Coronary artery (tissue), 2 donors: ENCODE results near the gene AGTR1.

Experiments used
- DNase-seq: peaks from one replicate; pipeline ENCODE4 v3.0.0-alpha.2; 2017; ENCODE audit warnings: low spot score
- H3K27ac ChIP-seq, 2 donors: fragments of 200-600 bp; sonication (generic); one replicate each; pipeline ENCODE4 v1.5.1; 2016 to 2019
- H3K4me3 ChIP-seq: fragments of 200-600 bp; sonication (generic); 2 replicates; pipeline ENCODE4 v1.5.1; 2016; ENCODE audit warnings: mild to moderate bottlenecking, moderate library complexity
- TF ChIP-seq, protein P1 (sequence below): fragments of 200-600 bp; sonication (generic); IDR thresholded peaks from one replicate; pipeline ENCODE4 v1.5.1; 2019; ENCODE audit warnings: antibody characterized with exemption

AGTR1 gene

GRCh38 chr3:148680289-148680688 is 17.4 kb upstream of the AGTR1 start:
- no peak overlapping the region for H3K27ac ChIP-seq
- TF ChIP-seq, protein P1, sequence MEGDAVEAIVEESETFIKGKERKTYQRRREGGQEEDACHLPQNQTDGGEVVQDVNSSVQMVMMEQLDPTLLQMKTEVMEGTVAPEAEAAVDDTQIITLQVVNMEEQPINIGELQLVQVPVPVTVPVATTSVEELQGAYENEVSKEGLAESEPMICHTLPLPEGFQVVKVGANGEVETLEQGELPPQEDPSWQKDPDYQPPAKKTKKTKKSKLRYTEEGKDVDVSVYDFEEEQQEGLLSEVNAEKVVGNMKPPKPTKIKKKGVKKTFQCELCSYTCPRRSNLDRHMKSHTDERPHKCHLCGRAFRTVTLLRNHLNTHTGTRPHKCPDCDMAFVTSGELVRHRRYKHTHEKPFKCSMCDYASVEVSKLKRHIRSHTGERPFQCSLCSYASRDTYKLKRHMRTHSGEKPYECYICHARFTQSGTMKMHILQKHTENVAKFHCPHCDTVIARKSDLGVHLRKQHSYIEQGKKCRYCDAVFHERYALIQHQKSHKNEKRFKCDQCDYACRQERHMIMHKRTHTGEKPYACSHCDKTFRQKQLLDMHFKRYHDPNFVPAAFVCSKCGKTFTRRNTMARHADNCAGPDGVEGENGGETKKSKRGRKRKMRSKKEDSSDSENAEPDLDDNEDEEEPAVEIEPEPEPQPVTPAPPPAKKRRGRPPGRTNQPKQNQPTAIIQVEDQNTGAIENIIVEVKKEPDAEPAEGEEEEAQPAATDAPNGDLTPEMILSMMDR = no peak
- DNase-seq = no peak
- H3K4me3 ChIP-seq = no peak overlapping the region

- Histone ChIP-seq H3K27ac (no peak overlapping the region), H3K4me3 (no peak overlapping the region)
- TF ChIP-seq, protein P1 = no peak
- DNase-seq = no peak
These were observed 16.6 kb upstream of the AGTR1 start for GRCh38 chr3:148681080-148681479.

- TF ChIP-seq, protein P1 = no peak
- no peak overlapping the region for H3K27ac ChIP-seq
- H3K4me3 ChIP-seq = no peak overlapping the region
- no peak for DNase-seq
These were observed 14.7 kb upstream of the AGTR1 start for GRCh38 chr3:148682997-148683396.

- Histone ChIP-seq H3K4me3 (no peak overlapping the region), H3K27ac (no peak overlapping the region)
- TF ChIP-seq, protein P1 = no peak
- DNase-seq = no peak
These were observed 3.6 kb upstream of the AGTR1 start for GRCh38 chr3:148694116-148694515.

GRCh38 chr3:148698190-148698810 is 597 bp downstream of the AGTR1 start:
- TF ChIP-seq, protein P1 = no peak
- H3K27ac ChIP-seq = peak overlapping the region; percentile 12 to 62

GRCh38 chr3:148705314-148705713 is 7.6 kb downstream of the AGTR1 start:
- Histone ChIP-seq H3K4me3 (no peak overlapping the region), H3K27ac (no peak overlapping the region)
- no peak for DNase-seq
- TF ChIP-seq, protein P1 = no peak

More at GRCh38 chr3:148698190-148698810, 597 bp downstream of the AGTR1 start:
- peak overlapping the region; percentile 75 for H3K4me3 ChIP-seq
- no peak for DNase-seq

DNA sequence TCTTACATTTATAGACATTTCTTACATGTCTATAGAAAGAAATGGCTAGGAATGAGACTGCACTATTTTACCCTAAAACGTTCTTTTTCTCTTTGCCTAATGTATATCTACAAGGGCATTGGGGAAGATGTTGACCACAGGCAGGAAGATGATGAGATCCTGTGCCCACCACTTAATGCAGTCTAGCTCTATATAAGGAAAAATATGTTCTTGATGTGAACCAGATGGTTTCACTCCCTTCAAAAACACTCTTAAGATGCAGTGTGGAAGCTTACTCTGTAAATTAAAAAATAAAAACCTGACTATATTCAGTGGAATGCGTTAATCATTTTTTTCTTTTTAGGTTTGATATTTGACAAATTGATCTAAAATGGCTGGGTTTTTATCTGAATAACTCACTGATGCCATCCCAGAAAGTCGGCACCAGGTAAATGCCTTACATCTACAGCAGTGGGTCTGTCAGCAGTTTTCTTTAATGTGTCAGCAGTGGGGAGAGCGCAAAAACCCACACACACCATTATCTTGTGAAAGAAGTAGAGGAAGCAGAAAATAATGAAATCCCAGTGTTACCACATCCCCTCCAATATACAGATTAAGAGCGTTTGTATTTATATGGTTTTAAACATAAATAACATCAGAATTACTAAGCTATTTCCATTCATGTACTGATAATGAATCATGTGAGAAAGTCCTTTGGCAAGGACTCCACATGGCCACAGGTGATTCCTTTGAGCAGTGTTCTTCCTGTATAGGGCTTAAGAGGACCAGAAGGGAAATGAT is 10.1 kb downstream of the AGTR1 start:
- TF ChIP-seq, protein P1 = no peak
- Histone ChIP-seq H3K27ac (no peak overlapping the region), H3K4me3 (no peak overlapping the region)
- DNase-seq = no peak
